ENCODE results near the gene PTPN6.

The PTPN6 gene

GRCh38 chr12:7006639-7007038, 55.5 kb downstream of the PTPN6 start:
- no peak overlapping the region for H3K27ac ChIP-seq (ENCODE audit: low read depth, low read length)
- H3K79me2 ChIP-seq (ENCODE audit: control insufficient read depth, low read length) = no peaks in the 10 kb centered on the region; the same call in none of the 2 replicates
- peaks cover 7% of the 10 kb centered on the region for H3K4me1 ChIP-seq (ENCODE audit: control insufficient read depth, low read length)
- H3K9me3 ChIP-seq (ENCODE audit: control insufficient read depth, insufficient read depth, low read length) = no peaks in the 10 kb centered on the region
- no peak overlapping the region for H3K4me3 ChIP-seq (ENCODE audit: low read length)
- 0 out of 2 replicates have a peak, but pooled peaks cover 3% of the 10 kb centered on the region for H3F3A ChIP-seq (ENCODE audit: control insufficient read depth, insufficient read depth)
- TF ChIP-seq EZH2phosphoT487 (IDR thresholded peaks at IDR 0.05; ENCODE audit: borderline replicate concordance, low read length) = no peak
- TF ChIP-seq, protein P1, sequence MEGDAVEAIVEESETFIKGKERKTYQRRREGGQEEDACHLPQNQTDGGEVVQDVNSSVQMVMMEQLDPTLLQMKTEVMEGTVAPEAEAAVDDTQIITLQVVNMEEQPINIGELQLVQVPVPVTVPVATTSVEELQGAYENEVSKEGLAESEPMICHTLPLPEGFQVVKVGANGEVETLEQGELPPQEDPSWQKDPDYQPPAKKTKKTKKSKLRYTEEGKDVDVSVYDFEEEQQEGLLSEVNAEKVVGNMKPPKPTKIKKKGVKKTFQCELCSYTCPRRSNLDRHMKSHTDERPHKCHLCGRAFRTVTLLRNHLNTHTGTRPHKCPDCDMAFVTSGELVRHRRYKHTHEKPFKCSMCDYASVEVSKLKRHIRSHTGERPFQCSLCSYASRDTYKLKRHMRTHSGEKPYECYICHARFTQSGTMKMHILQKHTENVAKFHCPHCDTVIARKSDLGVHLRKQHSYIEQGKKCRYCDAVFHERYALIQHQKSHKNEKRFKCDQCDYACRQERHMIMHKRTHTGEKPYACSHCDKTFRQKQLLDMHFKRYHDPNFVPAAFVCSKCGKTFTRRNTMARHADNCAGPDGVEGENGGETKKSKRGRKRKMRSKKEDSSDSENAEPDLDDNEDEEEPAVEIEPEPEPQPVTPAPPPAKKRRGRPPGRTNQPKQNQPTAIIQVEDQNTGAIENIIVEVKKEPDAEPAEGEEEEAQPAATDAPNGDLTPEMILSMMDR (IDR thresholded peaks at IDR 0.05; ENCODE audit: low read depth, low read length, poor library complexity, severe bottlenecking) = no peak
- H3K9me2 ChIP-seq (replicated peaks; ENCODE audit: control insufficient read depth, low read length) = no peaks in the 10 kb centered on the region
- H3K36me3 ChIP-seq (ENCODE audit: control insufficient read depth, low read length) = peaks cover 24% of the 10 kb centered on the region
- H3K4me2 ChIP-seq (ENCODE audit: low read length) = no peak overlapping the region
- no peaks in the 10 kb centered on the region for H4K20me1 ChIP-seq (ENCODE audit: control insufficient read depth, insufficient read depth, low read depth, low read length)
- H3K27me3 ChIP-seq (ENCODE audit: control insufficient read depth, low read length) = no peaks in the 10 kb centered on the region

DNA sequence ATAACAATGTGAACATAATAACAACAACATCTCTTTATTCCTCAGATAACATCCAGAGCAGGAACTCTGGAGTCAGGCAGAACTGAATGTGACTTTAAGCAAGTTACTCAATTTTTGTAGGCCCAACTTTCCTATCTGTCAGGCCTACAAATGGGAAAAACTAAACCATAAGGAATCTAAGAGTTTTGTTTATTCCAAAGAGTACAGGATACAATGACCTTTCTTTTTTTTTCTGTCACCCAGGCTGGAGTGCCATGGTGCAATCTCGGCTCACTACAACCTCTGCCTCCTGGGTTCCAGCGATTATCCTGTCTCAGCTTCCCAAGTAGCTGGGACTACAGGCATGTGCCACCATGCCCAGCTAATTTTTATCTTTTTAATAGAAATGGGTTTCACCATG, 57.7 kb downstream of the PTPN6 start:
- TF ChIP-seq, protein P1 (IDR thresholded peaks at IDR 0.05; ENCODE audit: low read depth, low read length, poor library complexity, severe bottlenecking) = no peak
- TF ChIP-seq EZH2phosphoT487 (IDR thresholded peaks at IDR 0.05; ENCODE audit: borderline replicate concordance, low read length) = no peak
- peaks cover 7% of the 10 kb centered on the region for H3K4me1 ChIP-seq (ENCODE audit: control insufficient read depth, low read length)
- no peak overlapping the region for H3K4me2 ChIP-seq (ENCODE audit: low read length)
- no peaks in the 10 kb centered on the region for H3K9me2 ChIP-seq (replicated peaks; ENCODE audit: control insufficient read depth, low read length)
- 0 out of 2 replicates have a peak, but pooled peaks cover 3% of the 10 kb centered on the region for H3F3A ChIP-seq (ENCODE audit: control insufficient read depth, insufficient read depth)
- no peak overlapping the region for H3K4me3 ChIP-seq (ENCODE audit: low read length)
- no peaks in the 10 kb centered on the region for H3K27me3 ChIP-seq (ENCODE audit: control insufficient read depth, low read length)
- peaks cover 41% of the 10 kb centered on the region for H3K36me3 ChIP-seq (ENCODE audit: control insufficient read depth, low read length)
- H4K20me1 ChIP-seq (ENCODE audit: control insufficient read depth, insufficient read depth, low read depth, low read length) = no peaks in the 10 kb centered on the region
- no peaks in the 10 kb centered on the region; the same call in none of the 2 replicates for H3K79me2 ChIP-seq (ENCODE audit: control insufficient read depth, low read length)
- H3K9me3 ChIP-seq (ENCODE audit: control insufficient read depth, insufficient read depth, low read length) = no peaks in the 10 kb centered on the region
- no peak overlapping the region for H3K27ac ChIP-seq (ENCODE audit: low read depth, low read length)

DNA sequence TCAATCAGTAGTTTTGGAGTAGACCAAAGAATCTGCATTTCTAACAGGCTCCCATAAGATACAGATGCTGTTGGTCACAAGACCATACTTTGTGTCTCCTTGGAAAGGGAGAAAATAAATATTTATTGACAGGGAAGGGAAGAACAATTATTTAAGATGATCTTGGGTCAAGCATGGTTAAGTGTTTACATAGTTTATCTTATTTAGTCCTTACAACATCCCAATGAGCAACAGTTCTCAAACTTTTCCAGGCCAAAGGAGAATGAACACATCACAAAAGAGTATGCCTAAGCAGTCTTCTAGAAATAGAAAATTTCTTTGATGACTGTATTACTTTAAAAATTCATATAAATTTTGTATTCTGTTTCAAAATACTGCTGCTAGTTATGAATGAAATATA, 58.4 kb downstream of the PTPN6 start:
- H3K36me3 ChIP-seq (ENCODE audit: control insufficient read depth, low read length) = peaks cover 48% of the 10 kb centered on the region

More for the DNA sequence above, 58.4 kb downstream of the PTPN6 start:
- no peak overlapping the region for H3K4me2 ChIP-seq (ENCODE audit: low read length)
- H3K9me3 ChIP-seq (ENCODE audit: control insufficient read depth, insufficient read depth, low read length) = no peaks in the 10 kb centered on the region
- peaks cover 7% of the 10 kb centered on the region for H3K4me1 ChIP-seq (ENCODE audit: control insufficient read depth, low read length)
- H3F3A ChIP-seq (ENCODE audit: control insufficient read depth, insufficient read depth) = 0 out of 2 replicates have a peak, but pooled peaks cover 3% of the 10 kb centered on the region
- H3K4me3 ChIP-seq (ENCODE audit: low read length) = no peak overlapping the region
- TF ChIP-seq, protein P1 (IDR thresholded peaks at IDR 0.05; ENCODE audit: low read depth, low read length, poor library complexity, severe bottlenecking) = no peak
- TF ChIP-seq EZH2phosphoT487 (IDR thresholded peaks at IDR 0.05; ENCODE audit: borderline replicate concordance, low read length) = no peak
- H3K27ac ChIP-seq (ENCODE audit: low read depth, low read length) = no peak overlapping the region
- no peaks in the 10 kb centered on the region; the same call in none of the 2 replicates for H3K79me2 ChIP-seq (ENCODE audit: control insufficient read depth, low read length)
- H3K27me3 ChIP-seq (ENCODE audit: control insufficient read depth, low read length) = no peaks in the 10 kb centered on the region
- H4K20me1 ChIP-seq (ENCODE audit: control insufficient read depth, insufficient read depth, low read depth, low read length) = no peaks in the 10 kb centered on the region
- H3K9me2 ChIP-seq (replicated peaks; ENCODE audit: control insufficient read depth, low read length) = no peaks in the 10 kb centered on the region

Measured in DOHH2 (cell line).